Heart left ventricle (tissue), 16 donors: Measurements from ENCODE around the gene KCNJ10. TPM values are rescaled to one million over a fixed set of nuclear protein-coding genes. Genes with fewer than 3 reads are reported as not detected.
A peak's percentile ranks its signal among the peaks of the same experiment; 100 is the strongest.

ENCODE experiments used
- ATAC-seq, 4 donors: fragments of 200-7000 bp; cut with Tn5 transposase; one replicate each; pipeline ENCODE4 v1.9.1; 2020 to 2022; ENCODE audit warnings: moderate library complexity in 4 of 4, mild to moderate bottlenecking in 3 of 4, moderate number of reproducible peaks in 1 of 4
- DNase-seq, 5 donors: peaks; one replicate each; pipeline ENCODE4 v3.0.0-alpha.2; 2020
- H3K27ac ChIP-seq, 12 donors: fragments of 200-600 bp; sonication (generic) in 4 of 12; one replicate each; pipeline versions ENCODE4 v1.5.0 to v1.8.0; 2016 to 2022; ENCODE audit warnings: mild to moderate bottlenecking in 2 of 12
- H3K27me3 ChIP-seq, 9 donors: fragments of 200-600 bp; sonication (generic) in 2 of 9; one replicate each; pipeline versions ENCODE4 v1.5.1 to v1.8.0; 2016 to 2022; ENCODE audit warnings: mild to moderate bottlenecking in 3 of 9
- H3K36me3 ChIP-seq, 9 donors: fragments of 200-600 bp; sonication (generic) in 2 of 9; one replicate each; pipeline versions ENCODE4 v1.5.0 to v1.8.0; 2018 to 2022; ENCODE audit warnings: mild to moderate bottlenecking in 2 of 9
- H3K4me1 ChIP-seq, 12 donors: fragments of 200-600 bp; sonication (generic) in 4 of 12; one replicate each; pipeline versions ENCODE4 v1.5.0 to v1.8.0; 2016 to 2022; ENCODE audit warnings: mild to moderate bottlenecking in 3 of 12
- H3K4me3 ChIP-seq, 12 donors: fragments of 200-600 bp; sonication (generic) in 4 of 12; one replicate each; pipeline versions ENCODE4 v1.5.0 to v1.8.0; 2017 to 2022; ENCODE audit warnings: mild to moderate bottlenecking in 9 of 12, moderate library complexity in 4 of 12
- H3K9me3 ChIP-seq, 12 donors: fragments of 200-600 bp; sonication (generic) in 4 of 12; one replicate each; pipeline versions ENCODE4 v1.5.0 to v1.8.0; 2016 to 2022; ENCODE audit warnings: mild to moderate bottlenecking in 1 of 12
- POLR2A ChIP-seq, 2 donors: fragments of 450-650 bp; IDR thresholded peaks; one replicate each; pipeline ENCODE4 v1.6.1; 2017; ENCODE audit warnings: antibody characterized with exemption in 2 of 2, mild to moderate bottlenecking in 2 of 2, moderate library complexity in 2 of 2
- WGBS, 4 donors: extraction: QIAGEN DNeasy Blood & Tissue Kit in 2 of 4; methylation state at CpG; one replicate each; pipeline versions ENCODE4 v1.1.5 to v1.1.7; 2013 to 2018; 5-methylcytosine and 5-hydroxymethylcytosine counted together
- intact Hi-C, 10 donors: fragments of 100-400 bp; cut with DNase I; formaldehyde crosslinking; loops; one replicate each; pipeline versions ENCODE4 v1.11.1 to v1.14.2; 2022
- polyA plus RNA-seq, 2 donors: library from polyadenylated mRNA; stranded (reverse); fragments of 200-250 nt; gene quantifications; one replicate each; pipeline ENCODE4 v1.2.3, GENCODE V29; 2013
- total RNA-seq, 9 donors: library from RNA; depleted of rRNA in 2 of 9; stranded (reverse); fragments of >200 nt in 2 of 9; fragmentation: NEBNext Ultra II Directional in 3 of 9; extraction: Animal tissue kit (Norgen Biotek cat#: 25700) in 3 of 9; gene quantifications; one replicate each; pipeline versions ENCODE4 v1.1.0 to v1.2.4, GENCODE V29; 2016 to 2023
- TF ChIP-seq, protein P1 (sequence below), 12 donors: fragments of 200-600 bp; sonication (generic) in 4 of 12; IDR thresholded peaks; one replicate each; pipeline versions ENCODE4 v1.5.0 to v1.8.0; 2018 to 2022; ENCODE audit warnings: antibody characterized with exemption in 12 of 12, mild to moderate bottlenecking in 5 of 12
- donor health status: ischemic (EF 13 %, LVEDD 7.1; RV severe dilation, severe dysfunction).
- donor health status: healthy with polysubstance abuse.
- donor health status: DM: no; HTN: yes; CAD: no.
- donor health status: DM: no; HTN: no; CAD: no.
- donor health status: ischemic (EF 25% LVEDD 6.9; RV normal size, moderate dysfunction).
- donor health status: ischemic (EF 25% LVEDD 5.7; RV mildly dilated, moderate dysfunction).
- donor health status: healthy.
- donor health status: DM: yes; HTN: yes; CAD: no.
- donor health status: ischemic (EF 35%, LVEDD 5.7; RV mildly dilated, moderate dysfunction).
- donor health status: nonischemic (EF 11% LVEDD 7.7; RV severe dilation, severe dysfunction).
- donor health status: DM: yes; HTN: yes; CAD: no.
- donor health status: PGD.
- donor health status: ischemic (EF 29% LVEDD 5.4; RV normal size, mild dysfunction).
- donor health status: nonischemic (EF 23%, LVEDD 6.1; RV moderate dilation, normal function).

The KCNJ10 gene
- total and polyA plus RNA-seq, 11 donors, result 0.08 to 1.1 (median 0.48) TPM; not detected in 8

DNA sequence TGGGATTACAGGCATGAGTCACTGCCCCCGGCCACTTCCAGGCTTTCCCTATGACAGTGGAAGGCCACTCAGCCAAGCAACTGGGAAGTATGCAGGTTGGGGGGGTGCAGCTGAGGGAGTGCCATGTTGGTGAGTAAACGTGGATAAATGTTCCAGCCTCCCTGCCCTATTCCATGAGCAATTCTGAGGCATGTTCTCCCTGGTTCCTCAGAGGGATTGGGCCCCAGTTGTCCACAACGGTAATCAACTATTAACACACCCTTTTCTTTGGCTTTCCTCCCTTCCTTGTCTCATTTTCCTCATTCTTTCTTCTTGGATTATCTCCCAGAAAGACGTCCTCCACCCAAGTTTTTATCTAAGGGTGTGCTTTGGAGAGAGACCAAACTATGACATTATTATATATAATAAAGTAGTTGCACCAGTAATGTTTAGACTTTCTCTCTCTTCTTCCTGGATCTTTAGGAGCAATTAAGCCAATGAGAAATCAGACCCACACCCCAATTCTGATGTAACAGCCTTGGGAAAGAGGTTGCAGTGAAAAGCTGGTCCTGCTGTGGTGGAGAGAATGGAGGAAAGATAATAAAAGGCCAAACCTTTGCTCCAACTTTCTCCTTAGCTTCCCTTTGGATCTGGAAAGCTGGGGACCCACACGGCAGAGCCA is 109.1 kb downstream of the KCNJ10 start:
- TF ChIP-seq, protein P1, sequence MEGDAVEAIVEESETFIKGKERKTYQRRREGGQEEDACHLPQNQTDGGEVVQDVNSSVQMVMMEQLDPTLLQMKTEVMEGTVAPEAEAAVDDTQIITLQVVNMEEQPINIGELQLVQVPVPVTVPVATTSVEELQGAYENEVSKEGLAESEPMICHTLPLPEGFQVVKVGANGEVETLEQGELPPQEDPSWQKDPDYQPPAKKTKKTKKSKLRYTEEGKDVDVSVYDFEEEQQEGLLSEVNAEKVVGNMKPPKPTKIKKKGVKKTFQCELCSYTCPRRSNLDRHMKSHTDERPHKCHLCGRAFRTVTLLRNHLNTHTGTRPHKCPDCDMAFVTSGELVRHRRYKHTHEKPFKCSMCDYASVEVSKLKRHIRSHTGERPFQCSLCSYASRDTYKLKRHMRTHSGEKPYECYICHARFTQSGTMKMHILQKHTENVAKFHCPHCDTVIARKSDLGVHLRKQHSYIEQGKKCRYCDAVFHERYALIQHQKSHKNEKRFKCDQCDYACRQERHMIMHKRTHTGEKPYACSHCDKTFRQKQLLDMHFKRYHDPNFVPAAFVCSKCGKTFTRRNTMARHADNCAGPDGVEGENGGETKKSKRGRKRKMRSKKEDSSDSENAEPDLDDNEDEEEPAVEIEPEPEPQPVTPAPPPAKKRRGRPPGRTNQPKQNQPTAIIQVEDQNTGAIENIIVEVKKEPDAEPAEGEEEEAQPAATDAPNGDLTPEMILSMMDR (IDR thresholded peaks at IDR 0.05), result no peak
- TF ChIP-seq POLR2A (IDR thresholded peaks at IDR 0.05), result no peak
- ATAC-seq (peak; percentile 53 to 94 (median 86)), DNase-seq (peak in 2 of 5 donors; percentile 57 to 69)
- WGBS, 4 donors, result 39 to 52% (median 47%) methylated on average over 5 of the region's 5 CpGs
- Histone ChIP-seq H3K36me3 (no peaks in the 10 kb centered on the region), H3K4me3 (peak overlapping the region in 4 of 12 donors; percentile 2 to 39 (median 29)), H3K4me1 (no peaks in the 10 kb centered on the region), H3K9me3 (no peaks in the 10 kb centered on the region), H3K27me3 (peaks cover 0 to 9% (median 0%) of the 10 kb centered on the region in 9 donors), H3K27ac (peak overlapping the region in 1 of 12 donors; percentile 34)
- intact Hi-C loops, result no loop called here

DNA sequence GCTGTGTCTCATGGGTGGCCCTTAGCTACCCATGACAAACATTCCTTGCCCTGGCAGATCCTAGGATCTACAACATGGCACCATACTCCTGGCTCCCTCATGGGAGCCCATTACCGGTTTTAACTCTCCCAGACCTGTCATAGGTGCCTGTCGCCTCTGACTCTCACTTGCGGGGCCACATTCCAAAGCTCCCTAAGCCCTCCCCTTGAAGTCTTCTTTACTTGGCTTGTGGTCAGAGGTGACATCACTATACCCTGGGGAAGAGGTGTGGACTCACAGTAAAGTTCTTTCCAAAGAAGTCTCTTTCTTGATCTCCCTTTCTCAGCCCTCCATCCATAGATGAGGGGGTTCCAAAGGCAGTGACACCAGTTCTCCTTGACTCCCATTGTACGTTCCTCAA is 110.5 kb downstream of the KCNJ10 start:
- Histone ChIP-seq H3K4me3 (no peak overlapping the region), H3K27me3 (peaks cover 0 to 6% (median 0%) of the 10 kb centered on the region in 9 donors), H3K4me1 (no peaks in the 10 kb centered on the region), H3K9me3 (no peaks in the 10 kb centered on the region), H3K27ac (no peak overlapping the region), H3K36me3 (no peaks in the 10 kb centered on the region)
- DNase-seq (no peak), ATAC-seq (no peak)
- intact Hi-C loops, result no loop called here
- TF ChIP-seq, protein P1 (IDR thresholded peaks at IDR 0.05), result no peak
- no peak for TF ChIP-seq POLR2A (IDR thresholded peaks at IDR 0.05)
- 58 to 68% (median 61%) methylated on average over 4 of the region's 4 CpGs for WGBS, 4 donors

DNA sequence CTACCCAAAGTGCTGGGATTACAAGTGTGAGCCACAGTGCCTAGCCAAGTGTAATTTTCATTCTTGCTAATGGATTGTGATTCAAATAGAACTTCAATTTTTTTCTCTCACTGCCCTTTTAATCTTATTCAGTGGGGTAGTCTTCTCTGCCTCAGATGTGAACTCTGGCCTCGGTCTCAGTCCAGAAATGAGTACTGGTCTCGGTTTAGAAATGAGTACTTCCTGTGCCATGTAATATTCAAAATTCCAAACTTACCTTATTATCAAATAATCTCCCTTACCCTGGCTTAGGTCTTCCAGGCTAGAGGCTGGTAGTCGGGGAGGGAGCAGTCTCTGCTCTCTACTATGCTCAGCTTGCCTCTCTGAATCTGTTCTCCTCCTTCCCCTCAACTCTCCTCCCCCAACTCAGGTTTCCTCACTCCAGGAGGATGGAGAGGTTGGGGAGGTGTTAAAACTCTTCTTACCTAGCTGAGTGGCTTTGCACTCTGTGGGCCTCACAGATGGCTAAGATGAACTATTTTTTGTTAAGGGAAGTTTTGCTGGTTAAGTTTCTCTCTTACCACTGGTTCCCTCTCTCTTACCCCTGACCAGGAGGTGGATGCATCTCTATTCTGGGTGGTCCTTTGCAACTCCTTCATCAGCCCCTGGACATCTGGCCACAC is 111.1 kb downstream of the KCNJ10 start:
- no peak for DNase-seq
- WGBS, 4 donors, result 65 to 82% (median 72%) methylated on average over 3 of the region's 3 CpGs
- Histone ChIP-seq H3K4me3 (no peak overlapping the region), H3K36me3 (no peaks in the 10 kb centered on the region), H3K9me3 (no peaks in the 10 kb centered on the region), H3K27ac (no peak overlapping the region), H3K27me3 (peaks cover 0 to 6% (median 0%) of the 10 kb centered on the region in 9 donors), H3K4me1 (peaks cover 0 to 2% (median 0%) of the 10 kb centered on the region in 12 donors)
- ATAC-seq, result no peak
- TF ChIP-seq POLR2A (IDR thresholded peaks at IDR 0.05), result no peak
- TF ChIP-seq, protein P1 (IDR thresholded peaks at IDR 0.05), result no peak
- intact Hi-C loops, result no loop called here

DNA sequence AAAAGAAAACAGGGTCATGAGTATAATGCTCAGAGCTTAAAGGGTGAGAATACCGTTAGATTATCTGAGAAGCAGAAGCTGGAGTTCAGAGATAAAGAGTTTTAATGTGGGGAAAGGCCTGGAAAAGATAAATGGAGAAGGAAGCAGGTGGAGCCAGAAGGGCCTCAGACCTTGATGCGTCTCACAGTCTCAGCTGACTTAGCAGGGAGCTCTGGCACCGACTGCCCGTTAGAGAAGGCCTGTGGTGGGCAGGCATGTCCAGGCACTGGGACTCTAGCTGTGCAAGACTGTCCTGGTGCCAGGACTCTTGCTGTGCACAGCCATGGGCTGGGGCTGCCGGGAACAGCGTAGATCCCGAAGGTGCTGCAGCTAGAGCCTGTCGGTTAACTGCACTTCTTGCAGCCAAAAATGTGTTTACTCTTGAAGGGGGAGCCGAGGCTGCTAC is 112.1 kb downstream of the KCNJ10 start:
- Histone ChIP-seq H3K27ac (no peak overlapping the region), H3K27me3 (peaks cover 0 to 7% (median 0%) of the 10 kb centered on the region in 9 donors), H3K4me1 (peaks cover 0 to 6% (median 0%) of the 10 kb centered on the region in 12 donors), H3K36me3 (no peaks in the 10 kb centered on the region), H3K9me3 (no peaks in the 10 kb centered on the region), H3K4me3 (no peak overlapping the region)
- intact Hi-C loops, result no loop called here
- WGBS, 4 donors, result 36 to 53% (median 50%) methylated on average over 9 of the region's 9 CpGs
- DNase-seq, result no peak
- no peak for ATAC-seq
- TF ChIP-seq POLR2A (IDR thresholded peaks at IDR 0.05), result no peak
- TF ChIP-seq, protein P1 (IDR thresholded peaks at IDR 0.05), result no peak
